Hematopoietic multipotent progenitor cell treated with erythropoietin and hydrocortisone succinate and interleukin-3 and kit ligand, for 4 days (in vitro differentiated cells): ENCODE results near the gene PRKCD.
"Not testable (repeated sequence)": the region's sequence is repeated elsewhere in the genome, so short reads cannot be mapped to it uniquely, and the experiment has no call there.

ENCODE experiments used
- DNase-seq: peaks from one replicate; pipeline ENCODE4 v3.0.0-alpha.2; 2015

The PRKCD gene

DNA sequence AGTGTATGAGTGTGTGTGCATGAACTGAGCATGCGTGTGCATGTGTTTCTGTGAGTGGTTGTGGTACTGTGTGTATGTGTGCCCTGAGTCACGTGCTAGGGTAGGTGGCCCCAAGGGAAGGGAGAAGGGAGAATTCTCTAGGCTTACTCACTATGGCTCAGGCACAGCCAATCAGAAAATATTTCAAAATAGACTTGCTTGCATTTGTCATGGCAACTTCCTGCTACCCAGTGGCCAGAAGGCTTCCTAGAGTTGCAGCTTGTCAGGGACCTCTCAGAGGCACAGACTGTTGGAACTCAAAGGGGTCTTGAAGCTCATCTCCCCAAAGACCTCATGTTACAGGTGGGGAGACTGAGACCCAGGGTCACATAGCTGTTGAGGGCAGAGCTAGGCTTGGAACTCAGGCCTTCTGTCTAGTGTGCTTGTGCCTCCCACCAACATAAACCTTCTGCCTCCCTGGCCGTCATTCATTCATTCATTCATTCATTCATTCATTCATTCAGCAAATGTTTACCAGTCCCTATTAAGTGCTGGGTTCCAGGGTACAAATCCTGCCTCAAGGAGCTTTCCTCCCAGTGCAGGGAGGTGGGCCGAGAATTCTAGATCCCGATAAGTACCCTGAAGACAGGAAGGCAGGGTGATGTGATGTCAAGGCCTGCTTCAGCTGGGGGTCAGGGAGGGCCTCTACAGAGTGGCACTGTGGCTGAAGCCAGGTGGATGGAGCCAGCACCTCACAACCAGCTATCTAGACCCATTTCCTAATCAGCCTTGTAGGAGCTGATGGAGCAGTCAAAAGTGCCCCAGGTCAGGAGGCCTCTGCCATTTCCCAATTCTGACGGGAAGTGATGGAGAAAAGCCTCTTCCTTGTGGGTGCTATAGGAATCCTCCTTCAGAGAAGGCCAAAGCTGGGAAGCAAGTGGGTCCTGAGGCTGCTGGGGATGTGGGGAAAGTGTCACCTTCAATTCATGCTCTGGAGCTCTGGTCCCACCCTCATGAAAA, 19.9 kb upstream of the PRKCD start:
- DNase-seq, result peak; percentile 65

DNA sequence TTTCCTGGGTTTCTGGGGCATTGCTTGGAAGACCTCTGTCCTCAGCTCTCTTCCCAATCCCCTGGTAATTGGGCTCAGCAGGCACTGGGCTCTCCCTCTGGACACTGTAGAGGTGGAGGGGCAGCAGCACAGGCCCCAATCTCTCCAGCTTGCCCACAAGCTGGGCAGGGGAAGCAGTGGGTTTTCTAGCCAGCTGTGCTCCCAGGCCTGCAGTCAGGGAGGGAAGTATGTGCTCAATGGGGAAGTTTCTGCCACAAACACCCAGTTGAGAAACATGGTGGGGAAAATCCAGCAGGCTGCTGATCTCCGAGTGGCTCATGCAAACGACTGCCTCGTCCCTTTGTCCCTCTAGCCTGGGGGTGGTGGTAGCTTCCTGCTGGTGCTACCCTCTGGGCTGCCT, 18.0 kb upstream of the PRKCD start:
- peak; percentile 58 for DNase-seq

DNA sequence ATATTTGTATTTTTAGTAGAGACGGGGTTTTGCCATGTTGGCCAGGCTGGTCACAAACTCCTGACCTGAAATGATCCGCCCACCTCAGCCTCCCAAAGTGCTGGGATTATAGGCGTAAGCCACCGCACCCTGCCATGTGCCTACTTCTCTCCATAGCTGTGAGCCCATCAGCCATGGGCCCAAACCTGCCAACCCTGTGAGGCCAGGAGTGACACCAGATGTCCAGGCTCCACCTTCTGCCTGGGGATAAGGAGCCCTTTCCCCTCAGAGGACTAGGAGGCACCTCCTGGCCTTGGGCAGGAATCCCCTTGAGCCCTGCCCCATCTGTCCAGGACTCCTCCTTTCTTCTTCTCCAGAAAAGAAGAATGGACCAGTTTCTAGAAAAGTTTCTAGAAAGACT, 16.6 kb upstream of the PRKCD start:
- DNase-seq, result no peak

DNA sequence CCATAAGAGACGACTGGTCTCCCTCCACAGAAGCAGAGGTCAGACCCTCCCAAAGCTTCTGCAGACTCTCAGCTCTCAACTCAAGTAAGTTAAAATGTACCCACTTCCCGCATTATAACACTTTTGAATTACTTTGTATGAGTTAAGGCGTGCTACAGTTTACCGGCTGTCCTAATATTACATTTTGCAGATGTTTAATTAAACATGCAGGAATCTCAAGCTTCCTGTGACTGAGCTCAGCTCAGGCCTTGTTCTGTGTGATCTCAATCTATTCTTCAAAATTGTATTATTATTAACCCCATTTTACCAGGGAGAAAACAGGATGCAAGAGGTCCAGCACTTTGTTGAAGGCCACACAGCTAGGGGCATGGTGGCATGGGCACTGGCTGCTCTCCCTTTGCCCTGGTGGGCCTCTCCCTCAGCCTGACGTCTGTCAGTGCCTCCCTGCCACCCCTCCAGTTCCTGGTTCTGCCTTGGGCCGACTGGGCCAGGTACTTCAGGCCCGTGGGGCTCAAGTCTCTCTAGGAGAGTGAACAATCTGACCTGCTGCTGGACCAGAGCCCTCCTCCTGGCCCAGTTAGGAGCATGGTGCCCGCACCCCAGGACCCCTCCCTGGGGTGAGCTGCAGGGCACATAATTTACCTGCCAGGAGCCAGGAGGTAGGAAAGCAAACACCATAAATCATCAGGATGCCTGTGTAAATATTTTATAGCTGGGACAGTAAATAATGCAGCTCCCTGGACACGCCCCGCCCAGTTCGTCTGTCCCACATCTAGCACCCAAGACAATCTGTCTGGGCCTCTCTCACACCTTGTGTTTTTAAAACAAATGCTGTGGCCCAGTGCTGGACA, 15.9 kb upstream of the PRKCD start:
- DNase-seq, result no peak

DNA sequence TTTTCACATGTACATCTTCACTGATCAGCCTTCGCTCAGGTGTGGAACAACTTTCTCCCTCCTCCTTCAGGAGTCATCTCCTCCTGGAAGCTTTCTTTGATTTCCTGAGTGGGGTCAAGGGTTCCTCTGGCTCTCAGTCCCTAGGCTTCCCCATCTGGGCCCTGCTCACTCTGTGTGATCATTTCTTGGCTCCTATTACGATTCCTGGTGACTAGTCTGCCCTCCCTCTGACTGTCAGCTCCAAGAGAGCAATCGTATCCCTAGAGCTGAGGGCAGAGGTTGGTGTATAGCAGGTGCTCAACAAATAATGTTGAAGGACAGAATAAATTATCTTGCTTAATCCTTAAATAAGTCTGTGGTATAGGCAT, 15.3 kb upstream of the PRKCD start:
- no peak for DNase-seq

DNA sequence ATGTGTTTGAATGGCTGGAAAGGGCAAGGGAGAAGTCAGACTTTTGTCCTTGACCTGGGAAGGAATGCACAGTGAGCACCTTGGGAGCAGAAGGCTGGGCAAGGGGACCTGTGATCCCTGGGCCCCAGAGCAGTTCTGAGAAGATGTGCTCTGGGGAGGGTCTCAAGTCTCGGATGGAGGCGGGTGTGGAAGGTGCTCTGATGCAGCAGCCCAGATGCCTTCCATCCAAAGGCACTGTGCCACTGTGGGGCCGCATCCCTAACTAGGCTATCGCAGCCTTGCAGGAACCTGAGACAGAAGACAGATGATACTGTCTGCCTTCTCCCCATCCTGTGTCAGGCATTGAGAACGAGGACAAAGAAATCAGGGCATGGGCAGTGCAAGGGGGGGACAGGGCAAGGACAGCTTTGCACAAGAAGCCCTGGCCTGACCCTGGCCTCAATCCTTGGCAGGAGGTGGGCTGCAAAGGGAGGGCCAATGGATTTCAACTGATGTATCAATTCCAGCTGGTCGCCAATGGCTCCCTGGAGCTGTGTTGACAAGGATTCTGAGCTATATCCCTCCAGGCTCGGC, 14.6 kb upstream of the PRKCD start:
- DNase-seq, result no peak

DNA sequence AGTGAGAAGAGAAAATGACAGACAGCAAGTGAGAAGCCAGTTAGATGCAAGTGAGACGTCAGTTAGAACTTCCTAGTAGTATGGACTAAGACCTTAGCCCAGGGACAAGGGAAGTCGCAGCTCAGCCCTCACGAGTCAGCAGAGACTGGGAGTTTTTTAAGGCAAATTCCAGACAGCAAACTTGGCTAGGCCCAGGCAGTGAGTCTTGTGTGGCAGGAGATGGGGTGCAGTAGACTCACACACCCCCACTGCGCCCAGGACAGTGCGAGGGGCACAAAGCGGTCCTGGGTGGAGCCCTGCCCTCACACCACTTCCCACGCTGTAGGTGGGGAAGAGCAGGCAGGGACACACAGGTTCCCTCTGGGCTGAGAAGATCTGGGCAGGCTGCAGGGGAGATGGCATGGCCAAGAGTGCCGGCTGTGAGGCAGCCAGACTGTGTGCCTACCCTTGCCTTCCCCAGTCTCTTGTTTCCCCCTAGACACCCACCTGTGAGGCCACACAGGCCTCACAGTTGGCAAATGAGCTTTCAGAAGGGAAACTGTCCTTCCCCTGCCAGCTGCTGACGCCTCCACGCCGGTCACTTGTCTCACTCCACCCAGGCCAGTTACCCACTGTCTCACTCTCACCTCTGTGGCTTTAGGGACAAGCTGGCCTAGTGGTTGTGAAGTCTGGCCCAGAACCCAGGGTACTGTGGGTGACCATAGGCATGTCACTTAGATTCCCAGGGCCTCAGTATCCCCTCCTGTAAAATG, 13.7 kb upstream of the PRKCD start:
- no peak for DNase-seq

DNA sequence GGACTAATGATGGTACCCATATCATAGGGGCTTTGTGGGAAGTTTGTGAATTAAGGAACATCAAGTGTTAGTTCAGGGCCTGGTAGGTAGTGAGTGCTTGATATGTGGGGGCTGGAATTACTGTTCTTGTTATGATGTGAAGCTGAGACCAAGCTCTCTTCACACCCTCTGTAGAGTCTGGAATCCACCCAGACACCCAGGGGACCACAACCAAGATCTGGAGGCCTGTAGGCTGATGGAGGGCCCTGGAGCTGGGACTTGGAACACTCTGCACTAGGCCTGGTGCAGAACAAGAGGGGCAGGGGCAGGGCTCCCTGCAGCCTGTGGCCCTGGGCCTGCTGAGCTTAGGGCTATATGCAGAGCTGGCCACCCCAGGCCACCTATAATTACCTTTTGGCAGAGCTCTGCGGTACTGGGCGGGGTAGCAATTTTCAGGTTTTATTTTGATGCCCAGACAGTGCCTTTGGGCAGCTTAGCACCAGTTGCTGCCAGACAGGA, 13.1 kb upstream of the PRKCD start:
- no peak for DNase-seq

DNA sequence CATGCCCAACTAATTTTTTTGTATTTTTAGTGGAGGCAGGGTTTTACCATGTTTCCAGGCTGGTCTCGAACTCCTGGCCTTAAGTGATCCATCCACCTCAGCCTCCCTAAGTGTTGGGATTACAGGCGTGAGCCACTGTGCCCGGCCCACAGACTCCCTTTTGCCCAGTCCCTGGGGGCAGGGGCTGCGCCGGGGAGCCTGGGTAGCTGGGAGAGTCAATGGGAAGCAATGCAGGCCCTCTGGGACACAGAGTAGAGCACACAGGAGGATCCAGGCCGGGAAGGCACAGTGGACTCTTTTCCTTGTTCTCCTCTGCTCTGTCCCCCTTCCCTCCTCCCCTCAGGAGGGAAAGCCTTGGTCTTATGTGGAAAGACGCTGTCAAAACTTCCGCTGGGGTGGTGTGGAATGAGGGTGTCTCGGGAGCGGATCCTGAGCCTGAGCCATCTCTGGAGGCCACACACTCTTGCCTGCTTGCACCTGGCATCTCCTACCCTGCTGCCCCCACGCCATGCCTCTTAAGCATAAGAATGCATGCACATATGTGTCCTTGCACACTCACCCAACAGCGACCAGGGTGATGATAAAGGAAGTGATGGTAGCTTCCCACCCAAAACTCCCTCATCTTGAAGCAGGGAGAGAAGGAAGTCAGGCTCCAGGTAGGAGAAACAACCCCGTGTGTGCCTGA, 11.9 kb upstream of the PRKCD start:
- DNase-seq, result no peak

DNA sequence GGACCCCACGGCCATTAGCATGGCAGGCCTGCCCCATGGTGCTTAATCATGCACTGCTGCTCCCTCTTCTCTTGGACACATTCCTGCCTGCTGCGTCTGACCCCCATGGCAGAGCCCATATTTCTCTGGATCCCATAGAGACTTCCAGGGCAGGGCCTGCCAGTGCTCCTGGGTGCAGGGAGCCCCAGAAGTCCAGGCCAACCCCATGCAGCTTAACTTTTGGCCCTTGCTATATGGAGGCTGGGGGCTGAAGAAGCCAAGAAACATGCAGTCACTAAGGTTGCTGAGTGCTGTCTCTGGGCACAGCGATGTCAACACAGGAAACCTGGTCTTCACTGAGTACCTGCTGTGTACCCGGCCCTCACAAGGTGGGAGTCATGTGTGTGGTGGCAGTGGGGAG, 11.3 kb upstream of the PRKCD start:
- DNase-seq, result no peak

DNA sequence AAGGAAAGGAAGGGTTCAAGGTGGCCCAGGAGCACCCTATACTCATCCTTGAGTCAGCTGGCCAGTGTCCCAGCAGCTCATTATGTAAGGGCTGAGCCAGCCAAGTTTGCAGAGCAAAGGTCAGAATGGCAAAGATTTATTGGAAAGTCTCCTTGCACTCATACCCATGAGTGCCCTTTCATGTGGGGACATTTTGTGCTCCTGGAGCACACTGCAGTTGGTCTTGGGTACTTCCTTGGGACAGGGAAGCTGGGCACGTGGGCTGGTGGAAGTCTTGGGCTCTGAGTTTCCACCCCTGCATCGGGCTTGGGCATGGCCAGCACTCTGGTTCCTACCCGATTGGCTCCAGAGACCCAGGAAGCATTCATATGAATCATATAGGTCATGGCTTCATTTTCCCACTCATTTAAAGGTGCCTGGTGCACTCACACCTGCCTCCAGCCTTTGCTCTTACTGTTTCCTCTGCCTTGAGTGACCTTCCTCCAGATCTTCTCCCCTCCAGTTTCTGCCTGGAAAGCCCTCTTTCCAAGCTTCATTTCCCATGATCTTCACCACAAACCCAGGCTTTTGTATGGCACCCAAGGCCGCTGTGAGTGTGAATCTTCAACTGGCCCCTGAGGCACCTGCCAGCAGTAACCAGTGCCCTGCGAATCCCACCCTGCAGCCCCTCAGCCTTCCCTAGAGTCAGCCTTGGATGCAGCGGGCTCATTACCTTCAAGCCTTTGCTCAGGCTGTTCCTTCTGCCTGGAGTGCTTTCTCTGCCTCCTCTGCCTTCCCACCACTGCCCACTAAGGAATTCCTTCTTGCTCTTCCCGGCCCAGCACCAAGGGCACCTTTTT, 10.5 kb upstream of the PRKCD start:
- DNase-seq, result no peak

DNA sequence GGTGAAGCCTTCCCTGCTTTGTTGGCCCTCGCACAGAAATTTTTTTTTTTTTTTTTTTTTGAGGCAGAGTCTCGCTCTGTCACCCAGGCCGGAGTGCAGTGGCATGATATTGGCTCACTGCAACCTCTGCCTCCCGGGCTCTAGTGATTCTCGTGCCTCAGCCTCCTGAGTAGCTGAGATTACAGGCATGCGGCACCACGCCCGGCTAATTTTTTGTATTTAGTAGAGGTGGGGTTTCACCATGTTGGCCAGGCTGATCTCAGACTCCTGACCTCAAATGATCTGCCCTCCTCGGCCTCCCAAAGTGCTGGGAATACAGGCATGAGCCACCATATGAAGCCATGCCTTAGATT, 9.9 kb upstream of the PRKCD start:
- not testable (repeated sequence) for DNase-seq

DNA sequence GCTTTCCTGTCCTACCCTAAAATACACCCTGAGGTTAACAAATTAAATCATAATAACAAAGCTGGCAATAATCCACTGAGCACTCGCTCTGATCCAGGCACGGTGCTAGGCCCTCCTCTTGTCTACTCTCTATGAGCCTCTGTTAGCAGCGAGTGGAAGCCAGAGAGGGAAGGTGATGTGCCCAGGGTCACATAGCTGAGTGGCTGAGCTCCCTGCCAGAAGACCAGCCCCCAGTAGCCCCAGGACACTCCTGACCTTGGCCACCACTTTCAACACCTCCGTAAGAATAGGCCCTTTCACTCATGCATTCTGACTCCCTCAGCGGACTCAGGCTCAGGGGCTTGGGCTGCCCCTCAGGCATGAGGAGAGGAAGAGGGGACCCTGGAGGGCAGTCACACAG, 9.5 kb upstream of the PRKCD start:
- no peak for DNase-seq

DNA sequence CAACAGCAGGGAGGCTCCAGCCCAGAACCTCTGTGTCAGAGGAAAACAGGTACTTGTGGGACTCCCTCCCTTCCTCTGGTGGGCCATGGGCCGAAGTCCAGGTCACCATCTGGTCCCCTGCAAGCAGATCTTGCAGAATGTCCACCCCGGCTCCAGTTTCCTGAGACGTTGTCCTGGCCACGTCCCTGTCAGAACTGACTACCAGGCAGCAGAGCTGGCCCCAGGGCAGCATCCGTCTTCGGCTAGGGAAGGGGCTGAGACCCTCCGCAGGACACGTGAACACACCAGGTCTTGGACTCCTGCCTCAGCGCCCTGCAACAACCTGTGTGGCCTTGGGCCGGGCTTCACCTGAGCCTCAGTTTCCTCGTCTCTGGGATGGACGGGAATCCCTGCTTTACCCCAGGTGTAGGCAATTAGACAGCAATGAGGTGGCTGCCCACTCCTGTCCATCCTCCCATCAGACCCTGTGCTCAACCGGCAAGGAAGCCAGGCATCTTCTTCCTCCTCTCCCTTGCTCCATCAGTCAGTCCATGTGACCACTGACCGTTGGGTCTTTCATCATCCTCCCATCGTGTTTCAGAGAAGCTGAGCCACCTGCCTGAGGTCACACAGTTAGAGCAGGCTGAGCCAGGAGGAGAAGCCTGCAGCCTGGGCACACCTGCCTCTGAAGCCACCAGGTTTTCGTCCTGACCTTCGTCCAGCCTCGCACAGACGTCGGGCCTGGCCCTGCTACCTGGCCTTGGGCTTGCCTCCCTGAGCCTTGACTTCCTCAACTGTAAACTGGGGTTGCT, 8.9 kb upstream of the PRKCD start:
- no peak for DNase-seq

DNA sequence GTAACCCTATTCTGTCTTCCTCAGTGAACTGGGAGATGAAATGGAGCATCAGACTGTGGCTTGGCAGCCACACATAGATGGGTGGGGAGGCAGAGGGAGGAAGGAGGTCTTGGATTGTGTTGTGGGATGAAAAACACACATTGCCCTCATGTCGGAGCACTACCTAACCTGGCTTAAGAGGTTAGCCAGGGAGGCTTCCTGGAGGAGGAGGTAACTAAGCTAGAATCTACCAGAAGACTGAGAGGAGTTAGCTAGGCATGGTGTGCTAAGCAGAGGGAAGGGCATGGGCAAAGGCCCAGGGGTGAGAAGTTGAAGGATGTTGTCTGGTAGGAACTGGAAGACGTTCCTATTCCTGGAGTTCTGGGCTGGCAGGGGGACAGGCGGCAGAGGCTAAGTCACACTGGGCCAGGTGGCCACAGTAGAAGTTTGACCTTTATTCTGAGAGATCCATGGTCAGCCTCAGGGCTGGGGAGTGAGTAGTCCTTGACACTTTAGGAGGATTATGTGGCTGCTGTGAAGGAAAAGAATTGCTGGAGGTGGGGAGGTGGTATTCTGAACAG, 7.7 kb upstream of the PRKCD start:
- no peak for DNase-seq

DNA sequence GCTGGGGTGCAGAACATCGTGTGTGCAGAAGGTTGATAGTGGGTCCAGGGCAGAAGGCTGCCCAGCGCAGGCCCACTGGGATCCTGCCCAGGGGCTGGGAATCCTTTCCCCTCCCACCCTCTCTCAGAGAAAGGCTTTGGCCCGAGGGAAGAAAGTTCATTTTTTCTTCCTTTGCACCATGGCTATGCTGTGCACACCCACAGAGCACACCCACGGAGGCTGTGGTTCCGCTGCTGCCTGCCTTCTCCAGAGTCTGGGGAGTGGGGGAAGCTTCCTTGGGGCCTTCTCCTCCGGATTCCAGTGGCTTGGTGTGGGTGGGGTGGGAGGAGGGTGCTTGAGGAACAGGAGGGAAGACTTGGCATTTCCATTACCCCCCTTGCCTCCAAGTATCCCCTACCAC, 7.0 kb upstream of the PRKCD start:
- DNase-seq, result no peak

DNA sequence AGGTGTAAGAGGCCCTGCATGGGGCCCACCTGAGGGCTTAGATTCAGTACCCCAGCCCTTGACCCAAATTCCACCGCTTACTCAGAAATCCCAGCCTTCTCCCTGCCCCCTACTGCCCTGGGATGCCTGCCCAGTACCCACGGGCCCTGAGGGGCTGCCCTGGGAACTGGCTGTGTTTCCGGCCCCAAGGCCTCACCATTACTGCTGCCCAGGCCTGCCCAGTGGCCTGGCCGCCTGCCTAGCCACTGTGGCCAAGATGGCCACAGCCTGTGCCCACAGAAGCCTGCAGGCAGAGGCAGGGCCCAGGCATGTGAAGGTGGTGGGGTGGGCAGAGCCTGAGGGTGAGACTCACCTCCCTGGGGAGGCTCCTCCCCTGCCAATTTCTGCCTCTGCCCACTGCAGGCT, 6.1 kb upstream of the PRKCD start:
- DNase-seq, result no peak

DNA sequence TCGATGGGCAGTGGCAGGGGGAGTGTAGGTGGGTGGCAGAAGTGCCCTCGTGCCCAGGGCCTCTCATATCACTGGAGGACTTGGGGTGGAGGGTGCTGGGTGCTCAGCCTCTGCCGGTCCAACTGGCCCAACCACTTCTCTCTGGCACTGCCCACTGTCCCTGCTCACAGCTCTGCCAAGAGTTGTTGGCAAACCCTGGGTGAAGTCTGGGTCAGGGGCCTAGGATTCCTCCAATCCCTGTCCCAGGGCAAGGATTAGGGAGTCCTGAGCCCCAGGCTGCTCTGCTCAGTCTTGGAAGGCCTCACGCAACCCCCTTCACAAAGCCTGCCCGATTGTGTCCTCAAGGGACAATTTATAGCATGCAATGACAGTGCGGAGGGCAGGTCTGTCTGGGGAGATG, 5.2 kb upstream of the PRKCD start:
- DNase-seq, result no peak

DNA sequence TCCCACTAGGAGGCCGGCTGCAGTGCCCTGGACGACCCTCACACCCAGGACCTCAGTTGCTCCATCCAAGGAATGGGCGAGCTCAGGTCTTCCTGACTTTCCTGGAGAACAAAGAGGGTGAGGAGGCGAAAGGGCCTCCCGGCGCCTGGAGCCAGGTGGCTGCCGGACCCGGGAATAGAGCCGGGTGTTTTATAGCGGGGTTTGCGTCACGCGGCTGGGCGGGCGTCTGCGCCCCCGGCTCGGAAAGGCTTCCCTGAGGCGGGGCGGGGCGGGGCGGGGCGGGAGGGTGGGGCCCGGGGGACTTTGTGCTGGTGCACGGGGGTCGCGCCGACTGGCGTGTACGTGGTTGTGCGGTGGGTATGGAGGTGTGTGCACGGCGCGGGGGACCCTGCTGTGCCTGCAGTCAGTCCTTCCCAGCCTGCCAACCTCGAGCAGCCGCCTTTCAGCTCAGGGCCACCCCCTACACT, 4.6 kb upstream of the PRKCD start:
- DNase-seq, result no peak
